Activated CD8-positive, alpha-beta T cell treated with anti-CD3 and anti-CD28 coated beads for 36 hours (primary cell): ENCODE data around the gene NPIPA1. TPM values are rescaled to one million over a fixed set of nuclear protein-coding genes. Genes with fewer than 3 reads are reported as not detected.
"Not testable (repeated sequence)": the region's sequence is repeated elsewhere in the genome, so short reads cannot be mapped to it uniquely, and the experiment has no call there.

Source experiments
- ATAC-seq: fragments of 200-7000 bp; cut with Tn5 transposase; one replicate; pipeline ENCODE4 v1.10.0; 2021; ENCODE audit warnings: mild to moderate bottlenecking, moderate library complexity
- CTCF ChIA-PET: fragments of 350-600 bp; sonication (Branson Sonifier 250); formaldehyde crosslinking; loops from one replicate; lab custom pipeline; 2021; ENCODE audit warnings: antibody characterized with exemption; lab: Charles Lee
- POLR2A ChIA-PET: fragments of 350-600 bp; sonication (Branson Sonifier 250); formaldehyde crosslinking; loops from one replicate; lab custom pipeline; 2021; ENCODE audit warnings: antibody characterized with exemption; lab: Charles Lee
- DNase-seq: peaks from one replicate; pipeline ENCODE4 v3.0.0-alpha.2; 2020
- H3K27ac Mint-ChIP-seq: one replicate; pipeline ENCODE4 v1.8.0; 2021; ENCODE audit warnings: mild to moderate bottlenecking, mixed read lengths
- H3K27me3 Mint-ChIP-seq: one replicate; pipeline ENCODE4 v1.8.0; 2021; ENCODE audit warnings: mixed read lengths
- H3K36me3 Mint-ChIP-seq: one replicate; pipeline ENCODE4 v1.8.0; 2021; ENCODE audit warnings: low read depth, mixed read lengths
- H3K4me1 Mint-ChIP-seq: one replicate; pipeline ENCODE4 v1.8.0; 2021; ENCODE audit warnings: low read depth, mixed read lengths
- H3K4me3 Mint-ChIP-seq: one replicate; pipeline ENCODE4 v1.8.0; 2021; ENCODE audit warnings: mild to moderate bottlenecking, moderate library complexity, mixed read lengths
- H3K9me3 Mint-ChIP-seq: one replicate; pipeline ENCODE4 v1.8.0; 2021; ENCODE audit warnings: mixed read lengths
- intact Hi-C: fragments of 100-400 bp; cut with micrococcal nuclease; formaldehyde crosslinking; loops from one replicate; pipeline ENCODE4 v1.10.0; 2022
- total RNA-seq, 2 experiments: library from RNA; stranded (reverse); gene quantifications; one replicate each; pipeline ENCODE4 v1.2.3, GENCODE V29; 2021
- TF ChIP-seq, protein P1 (sequence below): fragments of 200-600 bp; IDR thresholded peaks from one replicate; pipeline ENCODE4 v1.8.0; 2022; ENCODE audit warnings: antibody characterized with exemption, mild to moderate bottlenecking

Gene NPIPA1
- total RNA-seq, 2 experiments from 2014 or later: 76.9 to 77.3 TPM

DNA sequence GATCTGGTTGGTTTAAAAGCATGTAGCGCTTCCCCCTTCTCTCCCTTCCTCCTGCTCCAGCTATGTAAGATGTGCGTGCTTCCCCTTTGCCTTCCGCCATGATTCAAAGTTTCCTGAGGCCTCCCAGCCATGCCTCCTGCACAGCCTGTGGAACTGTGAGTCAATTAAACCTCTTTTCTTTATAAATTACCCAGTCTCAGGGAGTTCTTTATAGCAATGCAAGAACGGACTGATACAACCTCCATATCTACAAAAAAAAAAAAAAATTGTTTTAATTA, 21.0 kb downstream of the NPIPA1 start:
- Mint-ChIP-seq H3K9me3 (peaks cover 2% of the 10 kb centered on the region), H3K27ac (no peak overlapping the region), H3K27me3 (peaks cover 6% of the 10 kb centered on the region), H3K36me3 (no peaks in the 10 kb centered on the region), H3K4me1 (no peaks in the 10 kb centered on the region), H3K4me3 (no peak overlapping the region)
- TF ChIP-seq, protein P1, sequence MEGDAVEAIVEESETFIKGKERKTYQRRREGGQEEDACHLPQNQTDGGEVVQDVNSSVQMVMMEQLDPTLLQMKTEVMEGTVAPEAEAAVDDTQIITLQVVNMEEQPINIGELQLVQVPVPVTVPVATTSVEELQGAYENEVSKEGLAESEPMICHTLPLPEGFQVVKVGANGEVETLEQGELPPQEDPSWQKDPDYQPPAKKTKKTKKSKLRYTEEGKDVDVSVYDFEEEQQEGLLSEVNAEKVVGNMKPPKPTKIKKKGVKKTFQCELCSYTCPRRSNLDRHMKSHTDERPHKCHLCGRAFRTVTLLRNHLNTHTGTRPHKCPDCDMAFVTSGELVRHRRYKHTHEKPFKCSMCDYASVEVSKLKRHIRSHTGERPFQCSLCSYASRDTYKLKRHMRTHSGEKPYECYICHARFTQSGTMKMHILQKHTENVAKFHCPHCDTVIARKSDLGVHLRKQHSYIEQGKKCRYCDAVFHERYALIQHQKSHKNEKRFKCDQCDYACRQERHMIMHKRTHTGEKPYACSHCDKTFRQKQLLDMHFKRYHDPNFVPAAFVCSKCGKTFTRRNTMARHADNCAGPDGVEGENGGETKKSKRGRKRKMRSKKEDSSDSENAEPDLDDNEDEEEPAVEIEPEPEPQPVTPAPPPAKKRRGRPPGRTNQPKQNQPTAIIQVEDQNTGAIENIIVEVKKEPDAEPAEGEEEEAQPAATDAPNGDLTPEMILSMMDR: no peak
- ChIA-PET CTCF (no interaction called here), POLR2A (no interaction called here)
- no peak for ATAC-seq
- intact Hi-C loops: no loop called here
- DNase-seq: no peak

DNA sequence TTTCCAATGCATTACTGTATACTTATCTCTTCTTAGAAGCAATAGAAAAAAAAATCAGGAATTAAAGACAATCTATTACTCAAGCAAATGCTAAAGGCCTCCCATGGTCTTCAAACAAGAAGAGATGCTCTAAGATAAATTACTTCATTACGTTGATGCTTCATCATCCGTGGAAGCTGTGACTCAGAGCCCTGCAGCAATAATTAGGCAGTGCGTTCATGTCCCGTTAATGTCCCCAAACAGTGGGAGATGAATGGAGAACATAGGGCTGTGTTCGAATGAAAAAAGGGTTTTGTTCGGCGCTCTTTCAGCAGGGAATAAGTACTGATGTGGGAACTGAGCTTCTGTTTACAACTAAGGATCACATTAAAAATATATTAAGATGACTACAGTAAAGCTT, 21.7 kb downstream of the NPIPA1 start:
- Mint-ChIP-seq H3K27ac (no peak overlapping the region), H3K4me3 (no peak overlapping the region), H3K36me3 (no peaks in the 10 kb centered on the region), H3K4me1 (no peaks in the 10 kb centered on the region), H3K27me3 (peaks cover 9% of the 10 kb centered on the region), H3K9me3 (peaks cover 5% of the 10 kb centered on the region)
- ATAC-seq: no peak
- POLR2A ChIA-PET: no interaction called here
- TF ChIP-seq, protein P1: no peak
- CTCF ChIA-PET: no interaction called here
- no peak for DNase-seq
- intact Hi-C loops: no loop called here

DNA sequence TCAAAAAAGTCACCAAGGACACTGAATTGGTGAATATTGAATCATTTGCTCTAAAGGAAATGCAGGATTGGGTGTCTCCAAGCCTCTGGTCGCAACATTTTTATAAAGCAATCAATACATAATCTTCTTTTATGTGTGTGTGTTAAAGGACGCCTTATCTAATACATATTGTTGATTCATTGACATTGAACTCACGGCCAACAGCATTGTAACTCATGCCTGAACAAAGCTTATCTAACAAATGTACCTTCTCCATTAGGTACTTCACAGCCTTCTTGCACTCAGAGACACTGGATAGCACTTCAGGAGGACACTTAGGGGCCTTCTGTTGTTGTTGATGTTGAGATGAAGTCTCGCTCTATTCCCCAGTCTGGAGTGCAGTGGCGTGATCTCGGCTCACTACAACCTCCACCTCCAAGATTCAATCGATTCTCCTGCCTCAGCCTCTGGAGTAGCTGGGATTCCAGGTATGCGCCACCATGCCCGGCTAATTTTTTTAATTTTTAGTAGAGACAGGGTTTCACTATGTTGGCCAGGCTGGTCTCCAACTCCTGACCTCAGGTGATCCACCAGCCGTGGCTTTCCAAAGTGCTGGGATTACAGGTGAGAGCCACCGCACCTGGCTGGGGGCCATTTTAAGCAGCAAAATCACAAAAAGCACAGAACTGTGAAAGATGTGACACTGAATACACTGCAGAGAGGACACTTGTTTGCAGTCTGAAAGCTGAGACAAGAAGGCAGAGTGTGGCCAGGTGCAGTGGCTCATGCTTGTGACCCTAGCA, 24.4 kb downstream of the NPIPA1 start:
- Mint-ChIP-seq H3K27me3 (peaks cover 9% of the 10 kb centered on the region), H3K27ac (no peak overlapping the region), H3K4me3 (no peak overlapping the region), H3K4me1 (no peaks in the 10 kb centered on the region), H3K9me3 (peaks cover 5% of the 10 kb centered on the region), H3K36me3 (no peaks in the 10 kb centered on the region)
- ChIA-PET CTCF (no interaction called here), POLR2A (no interaction called here)
- DNase-seq (no peak), ATAC-seq (no peak)
- TF ChIP-seq, protein P1: no peak
- intact Hi-C loops: no loop called here

DNA sequence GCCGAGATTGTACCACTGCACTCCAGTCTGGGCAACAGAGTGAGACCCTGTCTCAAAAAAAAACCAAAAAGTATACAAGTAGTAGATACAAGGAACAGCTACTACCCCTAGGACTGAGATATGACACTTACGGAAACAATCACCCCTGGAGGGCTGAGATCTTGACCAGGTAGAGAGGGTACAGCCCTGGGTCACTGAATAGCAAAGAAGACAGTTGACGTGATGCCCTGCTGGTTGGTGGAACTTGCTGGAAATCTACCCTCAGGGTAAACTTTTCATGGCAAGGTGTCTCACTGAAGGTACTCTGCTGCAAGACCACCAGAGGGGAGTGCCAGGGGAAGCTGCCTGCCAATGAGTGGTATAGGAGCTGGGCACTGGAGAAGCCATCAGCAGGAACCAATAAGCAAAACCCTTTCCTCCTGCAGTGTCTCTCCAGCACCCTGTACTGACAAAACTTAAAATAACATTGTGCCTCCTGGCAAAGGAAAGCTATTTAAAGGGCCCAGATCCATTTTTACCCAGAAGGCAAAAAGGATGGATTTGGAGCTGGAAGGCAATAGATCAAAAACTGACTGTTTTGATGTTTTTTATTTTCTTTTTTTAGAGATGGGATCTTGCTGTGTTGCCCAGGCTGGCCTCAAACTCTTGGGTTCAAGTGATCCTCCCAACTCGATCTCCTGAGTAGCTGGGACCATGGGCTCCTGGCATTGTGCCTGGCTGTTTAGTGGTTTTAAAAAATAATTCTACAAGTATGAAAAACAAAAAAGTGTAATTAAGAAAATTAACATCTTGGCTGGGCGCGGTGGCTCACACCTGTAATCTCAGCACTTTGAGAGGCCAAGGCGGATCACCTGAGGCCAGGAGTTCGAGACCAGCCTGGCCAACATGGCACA, 26.3 kb downstream of the NPIPA1 start:
- TF ChIP-seq, protein P1: no peak
- DNase-seq (no peak), ATAC-seq (no peak)
- POLR2A ChIA-PET: no interaction called here
- intact Hi-C loops: no loop called here
- Mint-ChIP-seq H3K27ac (no peak overlapping the region), H3K27me3 (peaks cover 9% of the 10 kb centered on the region), H3K9me3 (peaks cover 5% of the 10 kb centered on the region), H3K4me3 (no peak overlapping the region), H3K4me1 (no peaks in the 10 kb centered on the region), H3K36me3 (no peaks in the 10 kb centered on the region)
- CTCF ChIA-PET: no interaction called here

DNA sequence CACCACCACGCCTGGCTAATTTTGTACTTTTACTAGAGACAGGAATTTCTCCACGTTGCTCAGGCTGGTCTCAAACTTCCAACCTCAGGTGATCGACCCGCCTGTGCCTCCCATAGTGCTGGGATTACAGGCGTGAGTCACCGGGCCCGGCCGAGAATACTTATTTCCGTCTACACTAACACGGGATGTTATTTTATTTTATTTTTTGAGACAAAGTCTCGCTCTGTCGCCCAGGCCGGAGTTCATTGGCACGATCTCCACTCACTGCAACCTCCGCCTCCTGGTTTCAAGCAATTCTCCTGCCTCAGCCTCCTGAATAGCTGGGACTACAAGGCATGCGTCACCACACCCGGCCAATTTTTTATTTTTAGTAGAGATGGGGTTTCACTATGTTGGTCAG, 28.1 kb downstream of the NPIPA1 start:
- intact Hi-C loops: no loop called here
- ATAC-seq (no peak), DNase-seq (no peak)
- Mint-ChIP-seq H3K27ac (no peak overlapping the region), H3K27me3 (peaks cover 9% of the 10 kb centered on the region), H3K4me3 (no peak overlapping the region), H3K9me3 (peaks cover 5% of the 10 kb centered on the region), H3K36me3 (no peaks in the 10 kb centered on the region), H3K4me1 (no peaks in the 10 kb centered on the region)
- ChIA-PET CTCF (no interaction called here), POLR2A (no interaction called here)
- TF ChIP-seq, protein P1: no peak

DNA sequence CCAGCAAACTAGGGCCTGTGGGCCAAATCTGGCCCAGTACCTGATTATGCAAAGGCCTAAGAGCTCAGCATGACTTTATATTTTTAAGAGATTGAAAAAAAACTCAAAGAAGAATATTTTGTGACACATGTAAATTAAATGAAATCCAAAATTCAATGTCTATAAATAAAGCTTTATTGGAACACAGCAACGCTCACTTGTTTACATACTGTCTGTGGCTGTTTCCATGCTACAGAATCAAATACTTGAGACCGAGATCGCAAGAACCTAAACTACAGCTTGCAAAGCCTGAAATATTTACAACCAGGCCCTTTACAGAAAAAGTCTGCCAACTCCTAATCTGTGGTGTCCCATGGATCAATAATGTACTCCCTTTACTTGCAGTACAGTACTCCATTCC, 32.6 kb downstream of the NPIPA1 start:
- intact Hi-C loops, H3K4me1 Mint-ChIP-seq, H3K4me3 Mint-ChIP-seq, CTCF ChIA-PET, H3K9me3 Mint-ChIP-seq, DNase-seq, POLR2A ChIA-PET, H3K36me3 Mint-ChIP-seq, ATAC-seq, H3K27me3 Mint-ChIP-seq, H3K27ac Mint-ChIP-seq: not testable (repeated sequence)

DNA sequence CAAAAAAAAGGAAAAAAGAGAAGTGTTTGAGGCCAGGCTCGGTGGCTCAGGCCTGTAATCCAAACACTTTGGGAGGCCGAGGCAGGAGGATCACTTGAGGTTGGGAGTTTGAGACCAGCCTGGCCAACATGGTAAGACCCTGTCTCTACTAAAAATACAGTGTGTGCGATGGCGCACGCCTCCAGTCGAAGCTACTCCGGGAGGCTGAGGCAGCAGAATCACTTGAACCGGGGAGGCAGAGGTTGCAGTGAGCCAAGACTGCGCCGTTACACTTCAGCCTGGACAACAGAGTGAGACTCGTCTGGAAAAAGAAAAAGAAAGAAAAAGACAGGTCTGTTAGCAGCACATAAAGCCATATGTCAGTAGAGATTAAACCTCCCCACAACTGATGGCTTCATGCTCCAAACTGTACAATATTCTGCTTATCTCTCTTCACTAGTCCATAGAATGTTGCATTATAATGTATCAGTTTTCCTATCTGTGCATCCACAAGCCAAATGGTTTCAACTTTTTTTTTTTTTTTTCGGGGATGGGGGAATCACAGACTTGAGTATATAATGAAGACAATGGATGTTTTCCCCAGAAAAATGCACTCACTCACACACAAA, 34.5 kb downstream of the NPIPA1 start:
- CTCF ChIA-PET, H3K4me1 Mint-ChIP-seq, H3K27ac Mint-ChIP-seq, H3K4me3 Mint-ChIP-seq, H3K36me3 Mint-ChIP-seq, ATAC-seq, POLR2A ChIA-PET, H3K27me3 Mint-ChIP-seq, DNase-seq, H3K9me3 Mint-ChIP-seq, intact Hi-C loops: not testable (repeated sequence)
